Sigmoid colon (tissue), 7 donors: ENCODE results near the gene CST8. TPM values are rescaled to one million over a fixed set of nuclear protein-coding genes. Genes with fewer than 3 reads are reported as not detected.

ENCODE experiments used
- DNase-seq: peaks from one replicate; pipeline ENCODE4 v3.0.0-alpha.2; 2019
- H3K27ac ChIP-seq, 4 donors: fragments of 200-600 bp; sonication (generic); one replicate each; pipeline ENCODE4 v1.5.1; 2016 to 2019; ENCODE audit warnings: mild to moderate bottlenecking in 1 of 4
- H3K27me3 ChIP-seq, 3 donors: fragments of 200-600 bp; sonication (generic); one replicate each; pipeline ENCODE4 v1.5.1; 2019; ENCODE audit warnings: mild to moderate bottlenecking in 1 of 3
- H3K36me3 ChIP-seq, 4 donors: fragments of 200-600 bp; sonication (generic); one replicate each; pipeline ENCODE4 v1.5.1; 2016 to 2019
- H3K4me1 ChIP-seq, 4 donors: fragments of 200-600 bp; sonication (generic); one replicate each; pipeline ENCODE4 v1.5.1; 2017 to 2019
- H3K4me3 ChIP-seq, 4 donors: fragments of 200-600 bp; sonication (generic); one replicate each; pipeline ENCODE4 v1.5.1; 2017 to 2019; ENCODE audit warnings: mild to moderate bottlenecking in 2 of 4, moderate library complexity in 1 of 4
- H3K9me3 ChIP-seq, 4 donors: fragments of 200-600 bp in 3 of 4; sonication (generic) in 3 of 4; one replicate each; pipeline versions ENCODE4 v1.5.1 to v1.6.1; 2013 to 2019
- EP300 ChIP-seq, 4 donors: sonication (generic); formaldehyde crosslinking; IDR thresholded peaks; one replicate each; pipeline ENCODE4 v1.6.1; 2017; ENCODE audit warnings: antibody characterized with exemption in 4 of 4
- POLR2A ChIP-seq, 2 donors: fragments of 450-650 bp; IDR thresholded peaks; one replicate each; pipeline ENCODE4 v1.6.1; 2016; ENCODE audit warnings: antibody characterized with exemption in 2 of 2, mild to moderate bottlenecking in 2 of 2, moderate library complexity in 2 of 2
- POLR2AphosphoS5 ChIP-seq, 4 donors: sonication (generic); formaldehyde crosslinking; IDR thresholded peaks; one replicate each; pipeline ENCODE4 v1.6.1; 2017; ENCODE audit warnings: antibody characterized with exemption in 4 of 4
- WGBS, 2 donors: extraction: QIAGEN DNeasy Blood & Tissue Kit; methylation state at CpG; one replicate each; pipeline ENCODE4 v1.1.7; 2013; 5-methylcytosine and 5-hydroxymethylcytosine counted together
- intact Hi-C: fragments of 100-400 bp; cut with DNase I; formaldehyde crosslinking; loops from one replicate; pipeline ENCODE4 v1.15.1; 2023
- polyA plus RNA-seq, 3 donors: library from polyadenylated mRNA; stranded (reverse); fragments of 200-250 nt; gene quantifications; one replicate each; pipeline ENCODE4 v1.2.3, GENCODE V29; 2013
- total RNA-seq, 4 donors: library from RNA; depleted of rRNA; stranded (reverse); fragments of >200 nt; gene quantifications; one replicate each; pipeline ENCODE4 v1.1.0, GENCODE V29; 2016
- TF ChIP-seq, protein P1 (sequence below), 4 experiments: fragments of 450-650 bp in 3 of 4; fragments of 200-600 bp in 1 of 4; IDR thresholded peaks; one replicate each; pipeline ENCODE4 v1.5.1; 2016 to 2019; ENCODE audit warnings: antibody characterized with exemption in 4 of 4, mild to moderate bottlenecking in 3 of 4, moderate library complexity in 2 of 4
- donor health status: healthy with polysubstance abuse.
- donor health status: Bipolar disorder and iron deficiency.
- donor health status: healthy.

Gene CST8
- total and polyA plus RNA-seq, 7 donors, result not detected

GRCh38 chr20:23497536-23497935 lies 6.6 kb downstream of the CST8 start:
- TF ChIP-seq, protein P1, sequence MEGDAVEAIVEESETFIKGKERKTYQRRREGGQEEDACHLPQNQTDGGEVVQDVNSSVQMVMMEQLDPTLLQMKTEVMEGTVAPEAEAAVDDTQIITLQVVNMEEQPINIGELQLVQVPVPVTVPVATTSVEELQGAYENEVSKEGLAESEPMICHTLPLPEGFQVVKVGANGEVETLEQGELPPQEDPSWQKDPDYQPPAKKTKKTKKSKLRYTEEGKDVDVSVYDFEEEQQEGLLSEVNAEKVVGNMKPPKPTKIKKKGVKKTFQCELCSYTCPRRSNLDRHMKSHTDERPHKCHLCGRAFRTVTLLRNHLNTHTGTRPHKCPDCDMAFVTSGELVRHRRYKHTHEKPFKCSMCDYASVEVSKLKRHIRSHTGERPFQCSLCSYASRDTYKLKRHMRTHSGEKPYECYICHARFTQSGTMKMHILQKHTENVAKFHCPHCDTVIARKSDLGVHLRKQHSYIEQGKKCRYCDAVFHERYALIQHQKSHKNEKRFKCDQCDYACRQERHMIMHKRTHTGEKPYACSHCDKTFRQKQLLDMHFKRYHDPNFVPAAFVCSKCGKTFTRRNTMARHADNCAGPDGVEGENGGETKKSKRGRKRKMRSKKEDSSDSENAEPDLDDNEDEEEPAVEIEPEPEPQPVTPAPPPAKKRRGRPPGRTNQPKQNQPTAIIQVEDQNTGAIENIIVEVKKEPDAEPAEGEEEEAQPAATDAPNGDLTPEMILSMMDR (IDR thresholded peaks at IDR 0.05), result no peak
- no peak for TF ChIP-seq POLR2AphosphoS5 (IDR thresholded peaks at IDR 0.05)
- TF ChIP-seq EP300 (IDR thresholded peaks at IDR 0.05), result no peak
- TF ChIP-seq POLR2A (IDR thresholded peaks at IDR 0.05), result no peak
- no peak for DNase-seq
- no peak overlapping the region for H3K4me3 ChIP-seq
- H3K27ac ChIP-seq, result no peak overlapping the region
- intact Hi-C loops, result no loop called here
- H3K36me3 ChIP-seq, result no peaks in the 10 kb centered on the region
- no peaks in the 10 kb centered on the region for H3K4me1 ChIP-seq
- peaks cover 0 to 12% (median 0%) of the 10 kb centered on the region in 3 donors for H3K27me3 ChIP-seq
- 71 to 73% methylated on average over 1 of the region's 1 CpG for WGBS, 2 donors
- H3K9me3 ChIP-seq, result no peaks in the 10 kb centered on the region

- TF ChIP-seq, protein P1 (IDR thresholded peaks at IDR 0.05), result no peak
- no peak for TF ChIP-seq POLR2AphosphoS5 (IDR thresholded peaks at IDR 0.05)
- no peak for TF ChIP-seq POLR2A (IDR thresholded peaks at IDR 0.05)
- TF ChIP-seq EP300 (IDR thresholded peaks at IDR 0.05), result no peak
- intact Hi-C loops, result no loop called here
- DNase-seq, result no peak
- Histone ChIP-seq H3K27ac (no peak overlapping the region), H3K9me3 (no peaks in the 10 kb centered on the region), H3K4me3 (no peak overlapping the region), H3K27me3 (peaks cover 0 to 12% (median 0%) of the 10 kb centered on the region in 3 donors), H3K4me1 (no peaks in the 10 kb centered on the region), H3K36me3 (no peaks in the 10 kb centered on the region)
- WGBS, 2 donors, result 81 to 85% methylated on average over 4 of the region's 4 CpGs
Measured at GRCh38 chr20:23501926-23502325, 11.0 kb downstream of the CST8 start.

DNA sequence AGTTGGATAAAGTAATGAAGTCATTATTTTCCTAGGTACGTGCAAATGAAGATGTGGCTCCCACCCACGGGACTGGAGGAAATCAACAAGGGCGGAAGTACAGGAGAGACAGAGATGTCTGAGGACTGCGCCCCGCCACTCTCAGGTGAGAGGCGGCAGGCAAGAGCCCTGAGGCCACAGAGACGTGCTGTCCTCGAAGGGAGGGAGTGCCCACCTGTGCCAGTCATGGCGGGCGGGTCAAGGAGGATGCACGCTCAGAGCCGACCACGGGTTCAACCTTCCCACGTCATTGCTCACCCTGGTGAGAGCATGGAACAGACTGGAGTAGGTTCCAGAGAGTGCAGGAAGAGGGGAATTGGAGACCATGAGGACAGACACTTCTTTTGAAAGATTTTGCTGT lies 12.7 kb downstream of the CST8 start:
- 72 to 86% methylated on average over 14 of the region's 14 CpGs for WGBS, 2 donors
- no peak for DNase-seq
- H3K4me1 ChIP-seq, result no peaks in the 10 kb centered on the region
- H3K4me3 ChIP-seq, result no peak overlapping the region
- H3K9me3 ChIP-seq, result no peaks in the 10 kb centered on the region
- H3K36me3 ChIP-seq, result no peaks in the 10 kb centered on the region
- TF ChIP-seq, protein P1 (IDR thresholded peaks at IDR 0.05), result no peak
- TF ChIP-seq EP300 (IDR thresholded peaks at IDR 0.05), result no peak
- no peak for TF ChIP-seq POLR2A (IDR thresholded peaks at IDR 0.05)
- no peak for TF ChIP-seq POLR2AphosphoS5 (IDR thresholded peaks at IDR 0.05)
- intact Hi-C loops, result no loop called here
- H3K27ac ChIP-seq, result no peak overlapping the region
- peaks cover 0 to 12% (median 0%) of the 10 kb centered on the region in 3 donors for H3K27me3 ChIP-seq

GRCh38 chr20:23507346-23507745 lies 16.4 kb downstream of the CST8 start:
- H3K27me3 ChIP-seq, result peaks cover 0 to 2% (median 0%) of the 10 kb centered on the region in 3 donors
- DNase-seq, result no peak
- no peaks in the 10 kb centered on the region for H3K36me3 ChIP-seq
- intact Hi-C loops, result no loop called here
- H3K4me3 ChIP-seq, result no peak overlapping the region
- WGBS, 2 donors, result 81 to 88% methylated on average over 6 of the region's 6 CpGs
- TF ChIP-seq POLR2AphosphoS5 (IDR thresholded peaks at IDR 0.05) (no peak), POLR2A (IDR thresholded peaks at IDR 0.05) (no peak), EP300 (IDR thresholded peaks at IDR 0.05) (no peak)
- TF ChIP-seq, protein P1 (IDR thresholded peaks at IDR 0.05), result no peak
- no peaks in the 10 kb centered on the region for H3K9me3 ChIP-seq
- H3K4me1 ChIP-seq, result no peaks in the 10 kb centered on the region
- H3K27ac ChIP-seq, result no peak overlapping the region
